Upper lobe of right lung (tissue), 1 donor: Measurements from ENCODE around the gene RGL3. TPM values are rescaled to one million over a fixed set of nuclear protein-coding genes. Genes with fewer than 3 reads are reported as not detected.

Source experiments
- ATAC-seq: fragments of 200-7000 bp; cut with Tn5 transposase; one replicate; pipeline ENCODE4 v1.9.1; 2020; ENCODE audit warnings: mild to moderate bottlenecking, moderate library complexity
- DNase-seq: peaks from one replicate; pipeline ENCODE4 v3.0.0-alpha.2; 2020
- H3K27ac ChIP-seq: fragments of 200-600 bp; one replicate; pipeline ENCODE4 v1.8.0; 2022
- H3K27me3 ChIP-seq: fragments of 200-600 bp; one replicate; pipeline ENCODE4 v1.8.0; 2022; ENCODE audit warnings: mild to moderate bottlenecking
- H3K36me3 ChIP-seq: fragments of 200-600 bp; one replicate; pipeline ENCODE4 v1.8.0; 2022
- H3K4me1 ChIP-seq: fragments of 200-600 bp; one replicate; pipeline ENCODE4 v1.8.0; 2022
- H3K4me3 ChIP-seq: fragments of 200-600 bp; one replicate; pipeline ENCODE4 v1.8.0; 2022; ENCODE audit warnings: mild to moderate bottlenecking
- H3K9me3 ChIP-seq: fragments of 200-600 bp; one replicate; pipeline ENCODE4 v1.8.0; 2022
- CTCF ChIP-seq: fragments of 200-600 bp; IDR thresholded peaks from one replicate; pipeline ENCODE4 v1.8.0; 2022; ENCODE audit warnings: antibody characterized with exemption
- intact Hi-C: fragments of 100-400 bp; cut with DNase I; formaldehyde crosslinking; loops from one replicate; pipeline ENCODE4 v1.11.0; 2022
- total RNA-seq: library from RNA; stranded (reverse); fragmentation: NEBNext Ultra II Directional; extraction: Animal tissue kit (Norgen Biotek cat#: 25700); gene quantifications from one replicate; pipeline ENCODE4 v1.2.1, GENCODE V29; 2021
- donor health status: DM: no; HTN: yes; CAD: no; lungs with severe emphysema.

Gene RGL3
- total RNA-seq, 1 donor from 2014 or later = 54.6 TPM

- no peak for ATAC-seq
Observed at GRCh38 chr19:11349171-11349570, 69.9 kb downstream of the RGL3 start.

DNA sequence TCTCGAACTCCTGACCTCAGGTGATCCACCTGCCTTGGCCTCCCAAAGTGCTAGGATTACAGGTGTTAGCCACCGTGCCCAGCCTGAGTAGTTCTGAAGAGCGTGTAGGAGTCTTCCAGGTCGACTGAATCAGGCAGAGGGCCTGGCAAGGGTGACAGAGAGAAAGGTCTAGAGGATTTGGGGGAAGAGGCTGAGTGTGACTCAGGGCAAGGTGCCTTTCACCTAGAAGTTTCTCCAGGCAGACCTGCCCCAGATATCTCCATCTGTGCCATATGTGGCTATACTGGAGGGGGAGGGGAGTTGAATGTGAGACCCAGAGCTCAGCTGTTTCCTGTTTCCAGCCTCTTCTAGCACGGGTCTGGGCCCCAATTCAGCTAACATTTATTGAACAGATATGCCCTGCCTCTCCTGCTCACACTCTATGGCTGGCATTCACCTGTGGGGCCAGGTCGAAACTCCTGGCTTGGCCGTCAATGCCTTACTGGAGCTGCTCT lies 71.5 kb downstream of the RGL3 start:
- DNase-seq (no peak), ATAC-seq (no peak)
- no peak for TF ChIP-seq CTCF
- Histone ChIP-seq H3K9me3 (no peaks in the 10 kb centered on the region), H3K36me3 (peaks cover 1% of the 10 kb centered on the region), H3K27ac (no peak overlapping the region), H3K4me1 (peaks cover 18% of the 10 kb centered on the region), H3K4me3 (no peak overlapping the region), H3K27me3 (no peaks in the 10 kb centered on the region)
- intact Hi-C loops = no loop called here

More at GRCh38 chr19:11349171-11349570, 69.9 kb downstream of the RGL3 start:
- no peaks in the 10 kb centered on the region for H3K9me3 ChIP-seq
- peaks cover 15% of the 10 kb centered on the region for H3K4me1 ChIP-seq
- DNase-seq = no peak
- H3K27me3 ChIP-seq = no peaks in the 10 kb centered on the region
- intact Hi-C loops = no loop called here
- no peak for TF ChIP-seq CTCF
- H3K27ac ChIP-seq = no peak overlapping the region
- no peak overlapping the region for H3K4me3 ChIP-seq
- H3K36me3 ChIP-seq = no peaks in the 10 kb centered on the region

DNA sequence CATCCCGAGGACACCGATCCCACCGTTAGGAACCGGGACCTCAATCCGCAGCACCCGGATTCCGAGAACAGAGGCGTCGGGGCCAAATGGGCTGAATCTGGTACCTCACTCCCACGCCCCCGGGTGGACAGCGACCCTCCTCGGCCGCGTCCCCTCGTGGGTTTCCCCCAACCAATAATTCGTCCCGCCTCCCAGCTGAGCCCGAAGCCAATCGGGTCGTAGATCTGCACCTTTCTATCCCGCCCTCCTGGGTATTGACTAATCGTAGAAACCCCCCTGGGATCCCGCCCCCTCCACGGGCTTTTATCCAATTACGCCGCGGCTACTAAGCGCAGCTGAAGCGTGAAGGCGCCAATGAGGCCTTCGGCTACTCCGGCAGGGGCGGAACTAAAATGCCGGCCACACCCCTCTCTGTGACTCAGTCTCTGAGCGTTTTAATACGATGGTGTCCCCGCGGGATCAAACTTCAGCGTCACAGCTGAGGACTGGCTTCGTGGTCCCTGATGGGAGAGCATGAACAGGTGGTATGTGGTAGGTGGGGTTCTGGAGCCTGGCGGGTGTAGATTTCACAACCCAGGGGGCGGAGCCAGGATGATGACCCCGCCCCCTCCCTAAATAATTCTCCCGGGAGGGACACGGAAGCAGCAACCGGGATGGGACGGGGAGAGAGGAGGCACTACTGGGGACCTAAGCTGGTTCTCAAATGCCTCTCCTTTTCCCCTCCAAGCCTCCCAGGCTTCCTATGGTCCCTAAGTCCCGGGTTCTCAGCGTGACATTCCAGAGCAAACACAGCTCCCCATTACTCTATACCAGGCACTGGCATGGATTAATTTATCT lies 72.8 kb downstream of the RGL3 start, which contains the start of the genes CCDC159 and TMEM205:
Gene CCDC159, plus strand, starts transcription at position 416 of the 837 bp plus-strand sequence. Its CDS starts 88 bp downstream, at position 504.
Gene TMEM205, minus strand, starts transcription at position 165 of the 837 bp plus-strand sequence. CDS start 649 bp downstream, outside the sequence.
- DNase-seq (peak; percentile 98), ATAC-seq (peak; percentile 97)
- TF ChIP-seq CTCF = no peak
- Histone ChIP-seq H3K27ac (peak within 1 kb of the TSS; percentile 82), H3K36me3 (peaks cover 5% of the 10 kb centered on the region), H3K4me3 (peak within 1 kb of the TSS; percentile 78), H3K27me3 (no peaks in the 10 kb centered on the region), H3K4me1 (peaks cover 18% of the 10 kb centered on the region), H3K9me3 (no peaks in the 10 kb centered on the region)
- intact Hi-C loops = no loop called here

DNA sequence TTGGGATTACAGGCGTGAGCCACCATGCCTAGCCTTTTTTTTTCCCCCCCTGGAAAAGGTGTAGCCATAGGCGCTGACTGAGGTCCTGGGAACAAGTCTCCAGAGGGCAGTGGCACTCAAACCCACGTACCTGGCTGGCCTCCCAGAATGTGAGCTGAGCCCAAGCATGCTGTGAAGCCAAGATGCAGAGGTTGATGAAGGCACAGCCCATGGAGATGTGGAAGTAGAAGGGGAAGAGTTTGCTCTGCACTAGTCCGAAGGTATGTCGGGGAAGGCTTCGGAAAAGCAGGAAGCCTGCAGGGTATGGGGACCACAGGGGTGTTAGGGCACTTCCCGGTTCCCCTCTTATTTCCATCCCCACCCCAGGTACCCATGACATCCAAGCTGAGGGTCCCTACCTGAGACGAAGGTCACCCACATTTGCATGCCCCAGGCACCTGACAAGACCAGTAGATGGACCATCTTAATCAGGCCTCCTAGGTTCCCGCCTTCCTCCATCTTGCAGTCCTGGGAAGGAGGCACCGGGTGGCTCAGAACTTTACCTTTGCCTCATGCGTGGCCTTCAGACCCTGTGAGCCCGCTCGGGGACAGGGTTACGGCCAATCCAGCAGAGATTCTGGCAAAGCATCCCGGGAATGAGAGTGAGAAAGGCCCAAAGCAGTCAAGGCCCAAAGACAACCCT lies 73.9 kb downstream of the RGL3 start:
- H3K36me3 ChIP-seq = peaks cover 5% of the 10 kb centered on the region
- intact Hi-C loops = no loop called here
- H3K9me3 ChIP-seq = no peaks in the 10 kb centered on the region
- H3K4me1 ChIP-seq = peaks cover 18% of the 10 kb centered on the region
- H3K27ac ChIP-seq = peak overlapping the region; percentile 82
- no peak for TF ChIP-seq CTCF
- ATAC-seq (no peak), DNase-seq (no peak)
- no peaks in the 10 kb centered on the region for H3K27me3 ChIP-seq
- H3K4me3 ChIP-seq = peak overlapping the region; percentile 78

Other genes starting within 250 kb of the RGL3 start
- gene KANK2, start 221.8 kb downstream of the RGL3 start, total RNA-seq = 268 TPM
- gene ANGPTL8, start 179.7 kb downstream of the RGL3 start, total RNA-seq = not detected
- 138 TPM for gene DOCK6, start 156.8 kb downstream of the RGL3 start, total RNA-seq
- not detected for gene TSPAN16, start 123.2 kb downstream of the RGL3 start, total RNA-seq
- 52.7 TPM for gene RAB3D, start 79.7 kb downstream of the RGL3 start, total RNA-seq
- 74.6 TPM for gene TMEM205, start 73.0 kb downstream of the RGL3 start, total RNA-seq
- gene CCDC159, start 72.8 kb downstream of the RGL3 start, total RNA-seq = 39.4 TPM
- gene PLPPR2, start 63.9 kb downstream of the RGL3 start, total RNA-seq = 26.5 TPM
- 3.2 TPM for gene SWSAP1, start 44.6 kb downstream of the RGL3 start, total RNA-seq
- 20.4 TPM for gene EPOR, start 35.0 kb downstream of the RGL3 start, total RNA-seq
- gene ODAD3, start 15.8 kb upstream of the RGL3 start, total RNA-seq = 0.49 TPM
- gene PRKCSH, start 16.3 kb upstream of the RGL3 start, total RNA-seq = 293 TPM
- gene ELAVL3, start 61.7 kb upstream of the RGL3 start, total RNA-seq = not detected
- 10.7 TPM for gene ZNF653, start 86.5 kb upstream of the RGL3 start, total RNA-seq
- 44.8 TPM for gene ECSIT, start 109.8 kb upstream of the RGL3 start, total RNA-seq
- 27.3 TPM for gene CNN1, start 119.5 kb upstream of the RGL3 start, total RNA-seq
- gene ELOF1, start 139.9 kb upstream of the RGL3 start, total RNA-seq = 44.3 TPM
- gene ACP5, start 158.3 kb upstream of the RGL3 start, total RNA-seq = 429 TPM
- gene ZNF627, start 178.2 kb upstream of the RGL3 start, total RNA-seq = 11.6 TPM